DMS53 treated with DMSO at 0.1 percent for 48 hours (cell line): Measurements from ENCODE around the gene CHTF8.
"Not testable (repeated sequence)": the region's sequence is repeated elsewhere in the genome, so short reads cannot be mapped to it uniquely, and the experiment has no call there.

Experiments used
- DNase-seq: peaks from one replicate; lab custom pipeline; 2025; ENCODE audit not compliant: unreplicated experiment; lab: John Stamatoyannopoulos, UW

Gene CHTF8

GRCh38 chr16:69139464-69139863 is 7.1 kb upstream of the CHTF8 start:
- DNase-seq: not testable (repeated sequence)

GRCh38 chr16:69138608-69139007 is 6.2 kb upstream of the CHTF8 start:
- DNase-seq: no peak

GRCh38 chr16:69133373-69133954 is 1.1 kb upstream of the CHTF8 start:
- DNase-seq: no peak

DNA sequence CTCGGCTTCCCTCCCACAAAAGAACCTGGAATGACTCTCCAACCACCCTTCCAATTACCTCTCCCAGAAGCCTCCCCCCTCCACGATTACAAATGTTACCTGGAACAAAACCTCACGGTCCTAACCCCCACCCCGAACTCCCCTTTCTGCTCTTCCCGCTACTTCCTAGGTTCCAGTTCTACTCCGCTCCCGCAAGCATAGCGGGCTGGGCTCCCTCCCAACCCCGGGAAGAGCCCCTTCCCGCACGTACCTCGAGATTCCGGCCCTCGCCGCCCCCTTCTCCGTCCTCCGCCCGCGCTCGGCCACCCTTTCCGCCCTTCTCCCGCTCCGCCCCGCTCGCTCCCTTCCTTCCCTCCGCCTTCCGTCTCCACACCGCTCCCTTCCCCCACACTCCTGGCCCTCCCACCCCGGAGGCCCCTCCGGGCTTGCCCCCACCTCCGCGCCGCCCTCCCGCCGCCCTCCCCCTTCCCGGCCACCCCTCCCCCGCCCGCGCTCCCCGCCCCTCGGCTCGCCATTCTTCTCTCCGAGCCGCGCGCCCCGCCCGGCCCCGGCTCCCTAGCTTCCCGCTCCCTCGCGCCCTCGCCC is 457 bp downstream of the CHTF8 start:
- DNase-seq: no peak

DNA sequence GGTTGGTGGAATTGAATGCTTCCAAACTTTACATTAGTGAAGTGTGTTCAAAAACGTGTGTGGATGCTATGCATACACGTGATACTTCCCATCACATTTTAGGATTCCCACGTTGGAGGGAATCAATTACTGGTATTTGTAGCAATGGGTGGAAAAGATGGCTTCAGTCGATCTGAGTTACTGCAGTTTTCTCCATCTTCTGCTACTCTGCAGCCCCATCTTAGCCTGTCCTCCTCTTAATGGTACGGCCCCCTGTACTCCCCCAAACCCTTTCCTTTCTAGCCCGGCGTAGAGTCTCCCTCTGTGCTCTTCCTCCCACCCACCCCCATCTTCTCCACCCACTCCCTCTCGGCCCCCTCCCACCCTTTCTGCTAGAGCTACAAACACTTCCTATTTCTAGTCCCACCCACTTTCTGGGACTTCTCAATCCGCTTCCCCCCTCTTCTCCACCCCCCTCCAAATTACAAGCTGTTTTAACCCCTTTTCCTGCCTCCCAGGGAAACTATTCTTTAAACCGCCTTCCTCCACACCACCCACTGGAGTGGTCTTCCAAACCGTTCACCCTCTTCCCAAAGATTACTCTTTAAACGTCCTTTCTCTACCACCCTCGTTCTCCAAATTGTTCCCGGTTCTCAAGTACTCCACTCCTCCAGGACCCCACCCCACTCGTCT is 1.1 kb downstream of the CHTF8 start:
- DNase-seq: no peak

DNA sequence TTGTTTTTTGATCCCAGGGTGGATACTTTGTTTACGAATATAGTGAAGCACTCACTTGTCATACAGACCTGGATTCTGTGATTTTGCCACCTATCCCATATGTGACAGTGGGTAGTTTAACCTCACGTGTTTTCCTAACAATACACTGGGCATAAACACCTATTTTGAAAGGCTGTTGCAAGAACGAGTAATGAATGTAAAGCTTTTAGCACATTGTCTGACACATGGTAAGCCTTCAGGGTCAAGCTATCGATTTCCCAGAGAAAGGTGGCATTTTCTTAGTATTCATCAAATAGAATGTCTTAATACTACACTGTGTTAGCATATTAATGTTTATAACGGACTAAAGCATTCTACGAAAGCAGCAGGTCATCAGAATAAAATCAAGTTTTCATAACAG is 1.9 kb downstream of the CHTF8 start:
- no peak for DNase-seq

DNA sequence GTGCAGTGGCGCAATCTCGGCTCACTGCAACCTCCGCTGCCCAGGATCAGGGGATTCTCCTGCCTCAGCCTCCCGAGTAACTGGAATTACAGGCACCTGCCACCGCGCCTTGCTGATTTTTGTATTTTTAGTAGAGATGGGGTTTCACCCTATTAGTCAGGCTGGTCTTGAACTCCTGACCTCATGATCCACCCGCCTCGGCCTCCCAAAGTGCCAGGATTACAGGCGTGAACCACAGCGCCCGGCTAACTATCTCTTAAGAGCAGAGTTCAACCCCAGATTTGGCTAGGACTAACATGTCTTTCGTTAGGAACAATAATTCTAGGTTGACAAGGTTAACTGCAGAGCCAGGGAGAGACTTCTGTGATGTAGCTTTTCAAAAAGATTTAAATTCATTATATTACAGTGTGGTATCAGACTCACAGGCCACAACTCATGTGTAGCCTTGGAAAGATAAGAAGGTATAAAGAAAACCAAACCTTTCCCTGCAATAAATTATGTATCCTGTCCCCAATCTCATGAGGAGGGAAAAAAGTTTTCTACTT is 4.3 kb downstream of the CHTF8 start:
- no peak for DNase-seq

GRCh38 chr16:69126801-69127200 is 5.6 kb downstream of the CHTF8 start:
- DNase-seq: not testable (repeated sequence)

- DNase-seq: no peak
Observed at GRCh38 chr16:69126221-69126620, 6.2 kb downstream of the CHTF8 start.

- DNase-seq: not testable (repeated sequence)
Observed at GRCh38 chr16:69124961-69125360, 7.4 kb downstream of the CHTF8 start.

- not testable (repeated sequence) for DNase-seq
Observed at GRCh38 chr16:69124406-69124805, 8.0 kb downstream of the CHTF8 start.

GRCh38 chr16:69123910-69124309 is 8.5 kb downstream of the CHTF8 start:
- DNase-seq: peak; percentile 44

- DNase-seq: no peak
Observed at GRCh38 chr16:69120096-69120664, 12.2 kb downstream of the CHTF8 start.

DNA sequence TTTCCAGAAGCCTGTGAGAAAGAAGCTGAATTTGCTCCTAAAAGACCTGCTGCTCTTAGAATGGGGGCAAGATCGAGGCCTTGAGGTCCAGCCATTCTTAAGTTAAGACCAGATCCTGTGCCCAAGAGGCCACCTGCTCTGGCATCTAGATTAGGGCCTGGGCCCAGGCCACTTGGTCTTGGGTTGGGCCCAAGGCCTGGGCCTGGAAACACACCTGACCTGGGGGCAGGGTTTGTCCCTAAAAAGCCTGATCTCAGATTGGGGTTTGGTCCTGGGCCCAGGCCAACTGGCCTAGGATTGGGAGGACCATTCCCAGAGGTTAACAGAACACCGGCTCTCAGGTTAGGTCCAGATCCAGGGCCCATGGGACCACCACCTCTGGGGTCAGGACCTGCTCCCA is 12.9 kb downstream of the CHTF8 start:
- no peak for DNase-seq

GRCh38 chr16:69118994-69119393 is 13.4 kb downstream of the CHTF8 start:
- no peak for DNase-seq

DNA sequence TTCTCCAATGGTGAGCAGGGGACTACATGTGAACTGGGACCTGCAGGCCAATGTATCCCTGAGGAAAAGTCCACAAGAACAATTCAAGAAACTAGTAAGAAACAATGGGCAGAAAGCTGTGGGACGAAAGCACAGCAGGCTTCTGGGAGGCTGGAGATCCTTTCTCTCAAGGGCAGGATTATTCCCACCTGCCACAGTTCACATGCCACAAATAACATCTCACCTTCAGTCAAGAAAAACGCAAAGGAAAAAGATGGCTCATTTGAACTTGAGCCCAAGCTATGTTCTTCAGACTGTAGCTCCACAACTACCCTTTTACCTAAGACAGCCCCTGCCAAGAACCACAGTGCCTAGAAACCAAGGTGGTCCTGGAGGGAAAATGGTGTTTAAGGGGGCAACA is 13.9 kb downstream of the CHTF8 start:
- no peak for DNase-seq

- DNase-seq: no peak
Observed at GRCh38 chr16:69116906-69117305, 15.5 kb downstream of the CHTF8 start.

DNA sequence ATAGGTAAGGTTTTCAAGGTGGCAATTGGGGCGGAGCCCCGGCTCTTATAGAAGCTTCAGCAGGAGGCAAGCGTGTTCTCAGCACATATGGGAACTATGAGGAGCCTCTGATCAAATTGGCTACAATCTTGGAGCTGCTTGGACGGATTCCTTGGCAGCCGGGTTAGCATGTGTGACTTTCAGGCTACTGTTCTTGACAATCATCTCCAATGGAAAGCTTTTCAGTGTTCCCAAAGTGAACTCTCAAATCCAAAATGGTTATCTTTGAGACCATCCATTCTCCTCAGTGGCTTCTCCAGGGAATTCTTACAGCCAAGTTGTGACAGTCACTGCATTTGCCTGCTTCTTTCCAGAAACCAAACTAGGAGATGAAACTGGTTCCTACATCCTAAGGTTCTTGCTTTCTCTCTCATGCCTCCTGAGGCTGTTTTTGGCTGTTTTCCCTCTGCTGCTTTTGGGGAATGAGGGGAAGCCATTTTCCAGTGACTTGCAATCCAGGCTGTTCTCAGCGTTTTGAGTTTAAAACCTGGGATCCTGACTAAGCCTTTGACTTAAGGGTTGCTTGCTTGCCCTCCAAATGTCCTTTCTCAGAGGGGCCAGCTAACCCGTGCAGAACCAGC is 16.0 kb downstream of the CHTF8 start:
- no peak for DNase-seq

GRCh38 chr16:69115837-69116236 is 16.6 kb downstream of the CHTF8 start:
- no peak for DNase-seq

DNA sequence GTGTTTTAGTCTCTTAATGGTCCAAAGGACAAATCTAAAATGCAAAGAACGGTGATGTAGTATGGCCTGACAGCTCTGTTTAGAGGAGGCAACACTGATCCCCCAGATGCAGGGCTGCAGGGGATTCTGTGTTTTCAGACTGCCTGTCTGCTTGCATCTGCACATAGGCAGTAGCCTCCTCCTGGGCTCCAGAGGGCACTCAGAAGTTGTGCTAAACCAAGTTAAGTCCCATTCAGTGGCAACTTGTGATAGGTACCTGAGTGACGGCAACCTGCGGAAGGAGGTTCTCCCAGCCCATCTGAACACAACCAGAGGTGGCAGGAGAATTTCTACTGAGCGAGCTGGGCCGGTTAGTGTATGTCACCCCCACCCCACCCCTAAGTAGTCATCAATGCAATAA is 17.0 kb downstream of the CHTF8 start:
- no peak for DNase-seq

DNA sequence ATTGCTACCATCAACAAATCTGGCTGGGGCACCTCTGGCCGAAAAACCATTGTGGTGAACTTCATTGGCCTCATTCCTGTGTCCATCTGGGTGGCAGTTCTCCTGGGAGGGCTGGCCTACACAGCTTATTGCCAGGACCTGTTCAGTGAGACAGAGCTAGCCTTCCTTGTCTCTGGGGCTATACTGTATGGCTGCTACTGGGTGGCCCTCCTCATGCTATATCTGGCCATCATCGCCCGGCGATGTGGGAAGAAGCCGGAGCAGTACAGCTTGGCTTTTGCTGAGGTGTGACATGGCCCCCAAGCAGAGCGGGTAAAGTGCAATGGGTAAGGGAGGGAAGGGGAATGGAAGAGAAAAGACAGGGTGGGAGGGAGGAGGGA is 17.4 kb downstream of the CHTF8 start:
- no peak for DNase-seq
